NB4 (cell line): Measurements from ENCODE around the gene IFI27L1.

ENCODE experiments used
- DNase-seq: peaks from one replicate; pipeline ENCODE4 v3.0.0; 2010; ENCODE audit warnings: low read depth
- H3K4me3 ChIP-seq: one replicate; pipeline ENCODE4 v1.5.1; 2011; ENCODE audit warnings: mild to moderate bottlenecking, low read depth, low read length, moderate library complexity
- MYC ChIP-seq: IDR thresholded peaks from 2 replicates; pipeline ENCODE4 v1.6.1; 2011; ENCODE audit warnings: low read depth, low read length
- POLR2A ChIP-seq: IDR thresholded peaks from 2 replicates; pipeline ENCODE4 v1.6.1; 2011; ENCODE audit warnings: mild to moderate bottlenecking; ENCODE audit not compliant: insufficient read length; ENCODE audit errors: extremely low read depth
- TF ChIP-seq, protein P1 (sequence below): IDR thresholded peaks from 2 replicates; pipeline ENCODE4 v1.6.1; 2011; ENCODE audit warnings: low read depth, low read length
- TF ChIP-seq, protein P2 (sequence below): IDR thresholded peaks from one replicate; pipeline ENCODE4 v1.5.1; 2012; ENCODE audit warnings: low read depth, low read length

Gene IFI27L1

GRCh38 chr14:94129111-94129757, 48.1 kb downstream of the IFI27L1 start, which contains the start of gene IFI27L2:
TSS of gene IFI27L2 (minus strand) at chr14:94129604. CDS start at chr14:94129564, 40 bp downstream.
- peak; percentile 79 for DNase-seq
- TF ChIP-seq MYC (no peak), POLR2A (peak; percentile 31)
- TF ChIP-seq, protein P1, sequence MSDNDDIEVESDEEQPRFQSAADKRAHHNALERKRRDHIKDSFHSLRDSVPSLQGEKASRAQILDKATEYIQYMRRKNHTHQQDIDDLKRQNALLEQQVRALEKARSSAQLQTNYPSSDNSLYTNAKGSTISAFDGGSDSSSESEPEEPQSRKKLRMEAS = no peak
- TF ChIP-seq, protein P2, sequence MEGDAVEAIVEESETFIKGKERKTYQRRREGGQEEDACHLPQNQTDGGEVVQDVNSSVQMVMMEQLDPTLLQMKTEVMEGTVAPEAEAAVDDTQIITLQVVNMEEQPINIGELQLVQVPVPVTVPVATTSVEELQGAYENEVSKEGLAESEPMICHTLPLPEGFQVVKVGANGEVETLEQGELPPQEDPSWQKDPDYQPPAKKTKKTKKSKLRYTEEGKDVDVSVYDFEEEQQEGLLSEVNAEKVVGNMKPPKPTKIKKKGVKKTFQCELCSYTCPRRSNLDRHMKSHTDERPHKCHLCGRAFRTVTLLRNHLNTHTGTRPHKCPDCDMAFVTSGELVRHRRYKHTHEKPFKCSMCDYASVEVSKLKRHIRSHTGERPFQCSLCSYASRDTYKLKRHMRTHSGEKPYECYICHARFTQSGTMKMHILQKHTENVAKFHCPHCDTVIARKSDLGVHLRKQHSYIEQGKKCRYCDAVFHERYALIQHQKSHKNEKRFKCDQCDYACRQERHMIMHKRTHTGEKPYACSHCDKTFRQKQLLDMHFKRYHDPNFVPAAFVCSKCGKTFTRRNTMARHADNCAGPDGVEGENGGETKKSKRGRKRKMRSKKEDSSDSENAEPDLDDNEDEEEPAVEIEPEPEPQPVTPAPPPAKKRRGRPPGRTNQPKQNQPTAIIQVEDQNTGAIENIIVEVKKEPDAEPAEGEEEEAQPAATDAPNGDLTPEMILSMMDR = no peak
- peak within 1 kb of the TSS; percentile 59 for H3K4me3 ChIP-seq

GRCh38 chr14:94129758-94130414, 48.8 kb downstream of the IFI27L1 start:
- peak; percentile 37 for DNase-seq
- no peak for TF ChIP-seq MYC
- TF ChIP-seq, protein P1 = no peak
- TF ChIP-seq, protein P2 = no peak
- TF ChIP-seq POLR2A = no peak

DNA sequence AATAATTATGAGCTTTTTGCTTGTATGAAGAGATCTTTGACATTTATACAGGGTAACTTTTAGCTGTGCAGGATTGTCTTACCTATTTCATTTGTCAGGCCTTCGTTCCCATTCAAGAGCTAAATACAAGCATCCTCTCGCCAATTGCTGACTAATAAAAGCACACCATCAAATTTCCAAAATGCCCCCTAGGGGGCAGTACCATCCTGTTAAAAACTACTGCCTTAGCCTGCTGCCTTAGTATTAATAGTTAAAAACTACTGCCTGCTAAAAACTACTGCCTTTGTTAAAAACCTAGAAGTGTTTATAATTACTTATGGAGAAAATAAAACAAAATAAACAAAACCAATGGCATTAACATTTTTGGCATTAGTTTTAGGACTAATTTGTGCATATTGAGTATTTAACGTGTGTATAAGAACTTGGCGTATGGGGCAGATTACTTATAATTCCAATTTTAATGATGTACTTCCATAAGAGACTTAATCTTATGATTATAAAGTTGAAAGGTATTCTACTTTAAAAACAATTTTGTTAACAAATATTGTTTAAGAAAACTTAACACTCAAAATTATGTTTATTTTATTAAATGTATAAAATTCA, 51.3 kb downstream of the IFI27L1 start:
- no peak overlapping the region for H3K4me3 ChIP-seq
- no peak for TF ChIP-seq MYC
- TF ChIP-seq, protein P1 = no peak
- TF ChIP-seq, protein P2 = peak; percentile 56
- no peak for TF ChIP-seq POLR2A
- DNase-seq = peak; percentile 73

More at GRCh38 chr14:94129758-94130414, 48.8 kb downstream of the IFI27L1 start:
- peak overlapping the region; percentile 54 for H3K4me3 ChIP-seq

DNA sequence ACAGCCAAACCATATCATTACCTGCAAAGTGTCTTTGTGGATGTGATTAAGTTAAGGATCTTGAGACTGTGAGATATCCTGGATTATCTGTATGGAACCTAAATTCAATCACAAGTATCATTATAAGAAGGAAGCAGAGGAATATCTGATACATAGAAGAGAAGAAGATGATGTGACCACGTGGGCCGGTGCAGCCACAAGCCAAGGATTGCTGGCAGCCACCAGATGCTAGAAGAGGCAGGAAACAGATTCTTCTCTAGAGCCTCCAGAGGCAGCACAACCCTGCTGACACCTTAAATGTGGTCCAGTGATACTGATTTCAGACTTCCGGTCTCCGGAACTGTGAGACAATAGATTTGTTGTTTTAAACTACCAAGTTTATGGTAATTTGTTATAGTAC, 54.4 kb downstream of the IFI27L1 start:
- H3K4me3 ChIP-seq = no peak overlapping the region
- no peak for DNase-seq
- TF ChIP-seq, protein P2 = no peak
- TF ChIP-seq MYC (no peak), POLR2A (no peak)
- TF ChIP-seq, protein P1 = no peak

DNA sequence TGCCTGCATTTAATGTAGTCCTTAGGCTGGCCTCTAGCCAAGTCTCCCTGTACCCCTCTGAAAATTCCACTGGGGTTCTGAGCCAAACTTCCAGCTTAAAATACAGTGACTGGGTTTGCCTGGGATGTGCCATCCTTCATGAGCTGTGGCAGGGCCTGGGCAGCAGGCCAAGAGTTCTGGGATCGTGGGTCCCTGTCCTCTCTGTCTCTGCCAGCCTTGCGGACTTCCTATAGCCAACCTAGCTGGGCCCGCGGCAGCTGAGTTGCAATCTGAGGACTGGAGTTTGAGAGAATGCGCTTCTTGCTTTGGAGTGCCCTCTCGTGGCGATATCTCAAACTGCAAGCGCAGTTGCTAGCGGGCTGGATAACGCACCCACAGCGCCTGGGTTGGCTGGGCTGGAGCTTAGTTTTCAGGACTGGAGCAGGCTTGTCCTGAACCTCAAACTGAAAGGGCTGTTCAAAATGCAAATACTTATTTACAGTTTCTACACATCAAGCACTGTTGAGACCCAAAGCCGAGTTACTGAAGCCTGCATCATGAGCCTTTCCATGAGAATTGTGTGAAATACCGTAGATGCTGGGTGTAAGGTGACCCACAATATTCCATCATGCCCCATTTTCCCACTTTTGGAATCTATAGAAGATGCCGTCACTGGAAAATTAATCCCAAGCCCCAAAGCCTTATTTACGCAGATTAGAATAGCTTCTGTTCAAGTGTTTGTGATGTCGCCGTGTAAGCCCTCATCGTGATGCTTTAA, 55.6 kb downstream of the IFI27L1 start:
- H3K4me3 ChIP-seq = no peak overlapping the region
- TF ChIP-seq MYC = no peak
- TF ChIP-seq, protein P2 = peak; percentile 86
- TF ChIP-seq, protein P1 = no peak
- no peak for TF ChIP-seq POLR2A
- DNase-seq = peak; percentile 78
